C4-2B (cell line): ENCODE data around the gene STAMBP.

Source experiments
- CTCF ChIP-seq: fragments of 450-650 bp; conservative IDR thresholded peaks from 2 replicates; pipeline ENCODE4 v1.5.1; 2017; ENCODE audit warnings: mild to moderate bottlenecking
- ZFX ChIP-seq: fragments of 450-650 bp; IDR thresholded peaks from 2 replicates; pipeline ENCODE4 v1.6.1; 2017

GRCh38 chr2:73917696-73918207 is 89.0 kb downstream of the STAMBP start:
- TF ChIP-seq CTCF (no peak), ZFX (no peak)
